ENCODE results near the gene TIMP2. TPM values are rescaled to one million over a fixed set of nuclear protein-coding genes. Genes with fewer than 3 reads are reported as not detected.
"Not testable (repeated sequence)": the region's sequence is repeated elsewhere in the genome, so short reads cannot be mapped to it uniquely, and the experiment has no call there.

TIMP2 gene
- total RNA-seq, 1 experiment from 2014 or later = 398 TPM

DNA sequence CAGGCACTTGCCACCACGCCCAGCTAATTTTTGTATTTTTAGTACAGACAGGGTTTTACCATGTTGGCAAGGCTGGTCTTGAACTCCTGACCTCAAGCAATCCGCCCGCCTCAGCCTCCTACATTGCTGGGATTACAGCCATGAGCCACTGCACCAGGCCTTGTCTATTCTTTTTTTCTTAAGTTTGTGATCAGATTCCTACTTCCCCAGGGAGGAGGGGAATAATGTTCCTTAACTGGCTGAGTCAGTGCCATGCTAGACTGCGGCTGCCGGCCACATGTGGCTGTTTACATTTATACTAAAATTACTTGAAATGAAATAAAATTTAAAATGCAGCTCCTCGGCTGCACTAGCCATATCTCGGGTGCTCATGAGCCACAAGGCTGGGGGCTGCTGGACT is 56.8 kb downstream of the TIMP2 start:
- no peak for DNase-seq (ENCODE audit: low read depth, low spot score)
- in situ Hi-C loops (cut with HindIII; ENCODE audit: low pct_unique_long_range_greater_than_20kb, low sequenced_read_pairs) = no loop called here

- in situ Hi-C loops (cut with HindIII; ENCODE audit: low pct_unique_long_range_greater_than_20kb, low sequenced_read_pairs) = not testable (repeated sequence)
- DNase-seq (ENCODE audit: low read depth, low spot score) = peak; percentile 82
Measured at GRCh38 chr17:78867046-78867445, 58.1 kb downstream of the TIMP2 start.

DNA sequence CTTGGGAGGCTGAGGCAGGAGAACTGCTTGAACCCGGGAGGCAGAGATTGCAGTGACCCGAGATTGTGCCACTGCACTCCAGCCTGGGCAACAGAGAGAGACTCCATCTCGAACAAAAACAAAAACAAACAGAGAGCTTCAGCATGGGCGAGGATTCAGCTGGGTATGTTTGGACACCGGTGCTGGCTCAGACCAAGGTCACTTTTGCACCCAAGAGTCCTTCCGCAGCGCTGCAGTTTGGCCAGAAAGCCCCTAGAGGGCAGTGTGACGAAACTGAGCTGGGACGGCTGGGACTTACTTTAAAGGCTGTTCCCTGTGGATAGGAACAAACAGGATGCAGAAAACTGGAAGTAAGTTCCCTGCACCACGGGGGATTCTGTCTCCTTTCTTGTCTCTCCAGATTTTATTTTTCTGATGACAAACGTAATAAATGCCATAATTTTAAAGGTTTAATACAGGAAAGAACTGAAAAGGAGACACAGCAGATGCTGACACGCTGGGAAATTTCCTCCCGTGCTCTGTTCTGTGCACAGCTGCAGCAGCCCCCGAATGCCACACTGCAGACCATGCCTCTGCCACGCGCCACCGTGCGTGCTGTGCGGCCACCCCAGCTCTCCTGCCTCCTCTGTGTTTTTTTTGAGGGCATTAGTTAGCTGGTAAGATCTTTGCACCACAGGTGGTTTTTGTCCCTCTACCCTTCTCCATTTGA is 59.4 kb downstream of the TIMP2 start:
- DNase-seq (ENCODE audit: low read depth, low spot score) = peak; percentile 97
- in situ Hi-C loops (cut with HindIII; ENCODE audit: low pct_unique_long_range_greater_than_20kb, low sequenced_read_pairs) = no loop called here

- in situ Hi-C loops (cut with HindIII; ENCODE audit: low pct_unique_long_range_greater_than_20kb, low sequenced_read_pairs) = no loop called here
- no peak for DNase-seq (ENCODE audit: low read depth, low spot score)
Measured at GRCh38 chr17:78864117-78864516, 61.1 kb downstream of the TIMP2 start.

- in situ Hi-C loops (cut with HindIII; ENCODE audit: low pct_unique_long_range_greater_than_20kb, low sequenced_read_pairs) = no loop called here
- DNase-seq (ENCODE audit: low read depth, low spot score) = peak; percentile 98
Measured at GRCh38 chr17:78862073-78863023, 62.8 kb downstream of the TIMP2 start.

GRCh38 chr17:78861229-78861628 is 64.0 kb downstream of the TIMP2 start:
- DNase-seq (ENCODE audit: low read depth, low spot score) = no peak
- in situ Hi-C loops (cut with HindIII; ENCODE audit: low pct_unique_long_range_greater_than_20kb, low sequenced_read_pairs) = no loop called here

GRCh38 chr17:78859051-78859450 is 66.1 kb downstream of the TIMP2 start:
- DNase-seq (ENCODE audit: low read depth, low spot score) = no peak
- in situ Hi-C loops (cut with HindIII; ENCODE audit: low pct_unique_long_range_greater_than_20kb, low sequenced_read_pairs) = no loop called here

- in situ Hi-C loops (cut with HindIII; ENCODE audit: low pct_unique_long_range_greater_than_20kb, low sequenced_read_pairs) = no loop called here
- DNase-seq (ENCODE audit: low read depth, low spot score) = no peak
Measured at GRCh38 chr17:78857266-78857665, 67.9 kb downstream of the TIMP2 start.

DNA sequence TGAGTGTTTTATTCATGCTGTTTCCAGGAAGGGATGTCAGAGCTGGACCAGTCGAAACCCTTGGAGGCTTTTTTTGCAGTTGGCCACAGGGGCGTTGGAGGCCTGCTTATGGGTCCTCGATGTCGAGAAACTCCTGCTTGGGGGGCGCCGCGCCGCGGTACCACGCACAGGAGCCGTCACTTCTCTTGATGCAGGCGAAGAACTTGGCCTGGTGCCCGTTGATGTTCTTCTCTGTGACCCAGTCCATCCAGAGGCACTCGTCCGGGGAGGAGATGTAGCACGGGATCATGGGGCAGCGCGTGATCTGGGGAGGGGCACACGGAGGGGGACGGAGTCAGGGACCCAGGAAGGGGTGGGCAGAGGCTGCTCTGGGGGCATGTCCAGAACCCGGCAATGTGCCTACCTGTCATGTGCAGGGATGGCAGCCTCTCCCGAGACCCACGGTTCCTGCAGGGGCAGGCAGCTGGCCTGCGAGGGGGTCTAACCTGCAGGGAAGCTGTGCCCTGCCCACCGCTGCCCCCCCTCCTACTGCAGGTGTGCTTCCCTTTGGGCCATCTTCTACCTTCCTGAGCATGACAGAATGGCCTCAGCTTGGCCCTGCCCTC is 69.5 kb downstream of the TIMP2 start:
- in situ Hi-C loops (cut with HindIII; ENCODE audit: low pct_unique_long_range_greater_than_20kb, low sequenced_read_pairs) = no loop called here
- no peak for DNase-seq (ENCODE audit: low read depth, low spot score)

DNA sequence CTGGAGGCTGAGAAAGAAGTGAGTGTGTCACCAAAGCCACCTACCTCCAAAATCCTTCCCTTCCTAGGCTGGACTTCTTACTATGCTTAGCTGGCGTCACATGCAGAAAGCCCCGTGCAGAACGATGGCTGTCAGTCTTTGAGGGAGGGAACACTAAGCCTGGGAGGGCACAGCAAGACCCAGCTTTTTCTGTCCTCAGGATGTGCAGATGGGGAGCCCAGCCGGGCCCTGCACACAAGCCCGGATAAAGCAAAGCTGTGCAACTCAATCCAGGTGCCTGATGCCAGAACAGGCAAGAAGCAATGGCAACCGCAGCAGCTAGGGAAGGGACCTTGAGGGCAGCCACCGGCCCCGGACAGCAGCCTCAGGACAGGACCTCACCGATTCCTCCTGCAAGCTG is 70.7 kb downstream of the TIMP2 start:
- in situ Hi-C loops (cut with HindIII; ENCODE audit: low pct_unique_long_range_greater_than_20kb, low sequenced_read_pairs) = no loop called here
- no peak for DNase-seq (ENCODE audit: low read depth, low spot score)

DNA sequence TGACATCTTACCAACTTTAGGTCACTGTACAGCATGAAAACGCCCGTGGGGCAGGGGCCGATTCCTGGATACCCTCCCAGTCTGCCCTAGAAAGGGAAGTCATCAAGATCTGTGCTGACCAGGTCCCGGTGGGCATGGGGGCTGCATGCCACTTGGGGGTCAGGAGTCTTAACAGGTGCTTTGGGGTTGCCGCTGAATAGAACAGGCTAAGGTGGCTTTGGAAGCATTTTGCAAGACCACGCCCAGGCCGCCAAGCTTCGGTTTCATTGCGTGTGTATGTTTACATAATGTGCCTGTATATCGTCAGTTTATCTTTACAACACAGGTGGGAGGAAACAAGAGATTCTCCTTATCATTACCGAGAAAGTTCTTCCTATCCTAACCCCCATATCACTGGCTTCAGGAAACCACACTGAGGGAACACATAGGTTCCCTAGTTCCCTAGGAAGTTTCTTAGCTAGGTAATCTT is 71.2 kb downstream of the TIMP2 start:
- DNase-seq (ENCODE audit: low read depth, low spot score) = no peak
- in situ Hi-C loops (cut with HindIII; ENCODE audit: low pct_unique_long_range_greater_than_20kb, low sequenced_read_pairs) = no loop called here

- DNase-seq (ENCODE audit: low read depth, low spot score) = peak; percentile 100
- in situ Hi-C loops (cut with HindIII; ENCODE audit: low pct_unique_long_range_greater_than_20kb, low sequenced_read_pairs) = no loop called here
Measured at GRCh38 chr17:78852709-78853121, 72.5 kb downstream of the TIMP2 start.

DNA sequence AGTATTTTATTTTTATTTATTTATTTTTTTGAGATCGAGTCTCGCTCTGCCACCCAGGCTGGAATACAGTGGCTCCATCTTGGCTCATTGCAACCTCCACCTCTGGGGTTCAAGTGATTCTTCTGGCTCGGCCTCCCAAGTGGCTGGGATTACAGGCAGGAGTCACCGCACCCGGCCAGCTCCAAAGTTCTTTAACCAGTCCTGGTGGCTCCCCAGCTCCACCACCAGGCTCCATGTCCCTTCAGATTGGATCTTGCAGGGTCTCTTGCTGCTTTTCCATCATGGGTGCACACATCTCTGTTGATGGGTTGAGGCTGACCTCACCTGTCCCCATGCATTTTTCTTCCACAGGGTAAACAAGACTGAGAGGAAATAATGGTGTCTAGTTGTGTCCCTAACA is 76.2 kb downstream of the TIMP2 start:
- in situ Hi-C loops (cut with HindIII; ENCODE audit: low pct_unique_long_range_greater_than_20kb, low sequenced_read_pairs) = loop anchor here (25.0 kb wide), 2 partner anchors 113 to 362 kb away; no protein-coding TSS in a partner anchor
- DNase-seq (ENCODE audit: low read depth, low spot score) = no peak

DNA sequence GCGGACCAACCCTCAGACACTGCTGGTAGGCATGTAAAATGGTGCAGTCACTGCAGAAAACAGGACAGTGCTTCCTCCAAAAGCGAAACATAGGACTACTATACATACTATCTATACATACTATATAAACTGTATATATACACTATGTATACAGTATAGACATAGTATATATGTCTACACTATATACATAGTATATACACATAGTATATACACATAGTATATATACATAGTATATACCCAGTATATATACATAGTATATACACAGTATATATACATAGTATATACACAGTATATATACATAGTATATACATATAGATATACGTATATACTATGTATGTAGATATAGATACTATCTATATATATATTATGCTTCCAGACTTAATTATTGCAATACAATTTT is 78.1 kb downstream of the TIMP2 start:
- DNase-seq (ENCODE audit: low read depth, low spot score) = no peak

GRCh38 chr17:78844301-78845005 is 80.7 kb downstream of the TIMP2 start:
- in situ Hi-C loops (cut with HindIII; ENCODE audit: low pct_unique_long_range_greater_than_20kb, low sequenced_read_pairs) = loop anchor here (25.0 kb wide), 2 partner anchors 118 to 357 kb away; no protein-coding TSS in a partner anchor
- DNase-seq (ENCODE audit: low read depth, low spot score) = no peak

More for the DNA sequence above, 78.1 kb downstream of the TIMP2 start:
- in situ Hi-C loops (cut with HindIII; ENCODE audit: low pct_unique_long_range_greater_than_20kb, low sequenced_read_pairs) = loop anchor here (25.0 kb wide), 2 partner anchors 115 to 360 kb away; no protein-coding TSS in a partner anchor

DNA sequence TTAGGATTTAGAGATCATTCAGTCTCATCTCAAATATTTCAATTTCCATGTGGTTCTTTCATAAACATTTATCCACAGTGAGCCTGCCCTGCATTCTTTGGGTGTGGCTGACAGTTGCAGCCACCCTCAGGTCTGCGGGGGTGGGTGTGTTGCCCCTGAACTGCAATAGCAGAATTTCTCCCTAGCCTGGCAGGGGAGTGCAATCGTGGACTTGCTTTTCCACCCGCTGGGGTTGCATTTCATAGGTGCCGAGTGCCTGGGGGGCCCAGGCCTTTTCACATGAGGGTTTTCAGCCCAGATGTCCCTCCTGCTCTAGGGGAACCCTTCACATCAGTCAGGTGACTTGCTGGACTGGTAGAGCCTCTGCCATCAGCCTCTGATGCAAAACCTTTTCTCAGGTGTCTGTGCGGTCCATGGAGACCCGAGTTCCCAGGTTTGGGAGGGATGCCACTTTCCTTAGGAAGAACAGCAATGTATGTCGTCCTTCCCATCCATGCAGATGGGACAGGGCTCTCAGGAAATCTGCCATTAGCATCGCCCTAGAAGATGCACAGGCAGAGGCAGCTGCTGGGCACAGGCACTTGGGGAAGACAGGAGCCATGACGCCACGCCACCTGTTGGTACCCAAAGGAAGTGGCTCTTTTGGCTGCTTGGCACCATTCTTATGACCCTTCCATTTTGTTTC is 82.2 kb downstream of the TIMP2 start:
- DNase-seq (ENCODE audit: low read depth, low spot score) = peak; percentile 93
- in situ Hi-C loops (cut with HindIII; ENCODE audit: low pct_unique_long_range_greater_than_20kb, low sequenced_read_pairs) = loop anchor here (25.0 kb wide), 2 partner anchors 119 to 356 kb away; no protein-coding TSS in a partner anchor
